ENCODE data around the gene CWC27.

DNA sequence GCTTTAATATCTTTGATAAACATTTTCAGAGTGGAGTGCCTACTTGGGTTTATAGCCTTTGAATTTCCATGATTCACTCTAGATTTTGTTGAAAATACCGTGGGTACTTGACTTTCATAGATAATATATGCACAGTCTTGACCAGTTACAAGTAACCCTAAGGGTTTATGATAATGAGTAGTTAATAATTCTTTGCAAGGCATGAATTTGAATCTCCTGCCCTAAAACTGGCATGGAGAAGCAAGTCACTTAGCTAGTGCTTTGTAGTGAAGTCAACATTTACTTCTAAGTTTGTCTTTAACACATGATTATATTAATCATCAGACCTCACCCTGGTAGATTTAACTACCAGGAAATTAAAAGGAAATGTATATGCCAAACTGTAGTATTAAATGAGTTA, 115.8 kb downstream of the CWC27 start:
- no peak for TF ChIP-seq CTCF (IDR thresholded peaks at IDR 0.05)
- TF ChIP-seq POLR2A (IDR thresholded peaks at IDR 0.05), result no peak
